Bronchial epithelial cell (primary cell): ENCODE results near the gene CNTNAP2. TPM values are rescaled to one million over a fixed set of nuclear protein-coding genes. Genes with fewer than 3 reads are reported as not detected.

Experiments
- DNase-seq: peaks from one replicate; pipeline ENCODE4 v3.0.0-alpha.2; 2010; ENCODE audit warnings: low read depth
- FAIRE-seq: peaks from 2 replicates; lab custom pipeline; 2011; peaks lifted over from hg19 to GRCh38; lab: Jason Lieb, UNC
- H3K27me3 ChIP-seq: 2 replicates; pipeline ENCODE4 v1.5.1; 2011; ENCODE audit warnings: low read length; ENCODE audit not compliant: control insufficient read depth, insufficient read depth
- H3K36me3 ChIP-seq: 2 replicates; pipeline ENCODE4 v1.5.1; 2011; ENCODE audit warnings: low read length; ENCODE audit not compliant: control insufficient read depth, insufficient read depth
- H3K4me3 ChIP-seq: 2 replicates; pipeline ENCODE4 v1.5.1; 2011; ENCODE audit warnings: mild to moderate bottlenecking, low read depth, low read length, control low read depth
- total RNA-seq: library from RNA; depleted of rRNA; stranded (reverse); fragments of >200 nt; gene quantifications from 2 replicates; pipeline ENCODE4 v1.2.1, GENCODE V29; 2014
- TF ChIP-seq, protein P1 (sequence below): IDR thresholded peaks from 2 replicates; pipeline ENCODE4 v1.5.1; 2011; ENCODE audit warnings: mild to moderate bottlenecking, moderate library complexity, low read length, control low read depth, inconsistent platforms; ENCODE audit not compliant: insufficient read depth, severe bottlenecking

The CNTNAP2 gene
- total RNA-seq, 1 donor from 2014 or later: 0.26 TPM

DNA sequence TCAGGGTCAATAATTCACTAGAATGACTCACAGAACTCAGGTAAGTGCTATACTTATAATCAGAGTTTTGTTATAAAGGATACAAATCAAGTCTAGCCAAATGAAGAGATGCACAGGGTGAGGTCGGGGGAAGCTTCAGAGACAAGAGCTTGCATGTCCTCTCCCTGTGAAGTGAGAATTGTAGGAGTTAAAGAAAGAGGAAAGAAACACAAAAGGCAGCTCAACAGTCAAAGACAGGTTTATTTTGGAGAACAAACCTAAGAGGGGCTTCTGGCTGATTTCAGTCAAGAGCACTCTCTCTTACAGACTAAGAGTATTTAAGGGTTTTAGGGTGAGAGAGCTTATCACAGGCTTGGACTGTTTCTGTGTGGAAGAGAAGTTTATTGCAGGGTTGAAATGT is 1873.5 kb downstream of the CNTNAP2 start:
- H3K36me3 ChIP-seq: no peaks in the 10 kb centered on the region
- FAIRE-seq (no peak), DNase-seq (no peak)
- H3K4me3 ChIP-seq: no peak overlapping the region
- TF ChIP-seq, protein P1, sequence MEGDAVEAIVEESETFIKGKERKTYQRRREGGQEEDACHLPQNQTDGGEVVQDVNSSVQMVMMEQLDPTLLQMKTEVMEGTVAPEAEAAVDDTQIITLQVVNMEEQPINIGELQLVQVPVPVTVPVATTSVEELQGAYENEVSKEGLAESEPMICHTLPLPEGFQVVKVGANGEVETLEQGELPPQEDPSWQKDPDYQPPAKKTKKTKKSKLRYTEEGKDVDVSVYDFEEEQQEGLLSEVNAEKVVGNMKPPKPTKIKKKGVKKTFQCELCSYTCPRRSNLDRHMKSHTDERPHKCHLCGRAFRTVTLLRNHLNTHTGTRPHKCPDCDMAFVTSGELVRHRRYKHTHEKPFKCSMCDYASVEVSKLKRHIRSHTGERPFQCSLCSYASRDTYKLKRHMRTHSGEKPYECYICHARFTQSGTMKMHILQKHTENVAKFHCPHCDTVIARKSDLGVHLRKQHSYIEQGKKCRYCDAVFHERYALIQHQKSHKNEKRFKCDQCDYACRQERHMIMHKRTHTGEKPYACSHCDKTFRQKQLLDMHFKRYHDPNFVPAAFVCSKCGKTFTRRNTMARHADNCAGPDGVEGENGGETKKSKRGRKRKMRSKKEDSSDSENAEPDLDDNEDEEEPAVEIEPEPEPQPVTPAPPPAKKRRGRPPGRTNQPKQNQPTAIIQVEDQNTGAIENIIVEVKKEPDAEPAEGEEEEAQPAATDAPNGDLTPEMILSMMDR: no peak
- H3K27me3 ChIP-seq: no peaks in the 10 kb centered on the region

DNA sequence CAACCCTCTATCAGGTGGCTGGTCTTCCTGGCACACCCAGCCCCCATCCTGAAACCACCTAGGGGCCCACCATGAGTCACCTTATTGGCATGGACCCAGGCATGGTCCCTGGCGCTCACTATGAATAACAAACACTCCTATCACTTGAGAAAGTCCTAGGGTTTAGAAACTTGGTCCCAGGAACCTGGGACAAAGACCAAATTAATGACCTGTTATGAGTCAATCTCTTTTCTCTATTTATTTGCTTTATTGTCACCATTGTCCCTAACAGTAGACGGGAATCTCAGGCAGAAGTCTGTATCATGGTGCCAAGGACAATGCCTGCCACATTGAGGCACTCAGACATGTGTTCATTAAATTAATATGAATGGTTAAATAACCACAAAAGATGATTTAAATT is 1874.3 kb downstream of the CNTNAP2 start:
- TF ChIP-seq, protein P1: no peak
- no peaks in the 10 kb centered on the region for H3K36me3 ChIP-seq
- no peak for FAIRE-seq
- H3K4me3 ChIP-seq: no peak overlapping the region
- DNase-seq: no peak
- H3K27me3 ChIP-seq: no peaks in the 10 kb centered on the region

DNA sequence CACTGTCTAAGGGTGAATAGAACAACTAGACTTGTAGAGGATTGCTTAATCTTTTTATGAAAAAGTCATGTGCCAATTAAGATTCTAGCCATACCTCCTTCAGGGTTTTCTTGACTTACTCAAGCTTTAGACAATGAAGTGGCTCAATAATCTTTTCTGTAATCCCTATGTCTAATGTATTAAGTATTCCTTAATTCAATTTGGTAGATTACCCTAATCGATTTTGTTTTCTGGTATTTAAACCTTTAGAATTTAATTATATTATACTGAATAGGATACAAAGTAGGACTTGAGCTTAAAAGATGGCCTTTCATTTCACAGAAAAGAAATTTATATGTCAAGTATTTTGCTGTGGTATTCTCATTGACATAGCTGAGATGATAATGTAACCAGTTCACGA is 1876.1 kb downstream of the CNTNAP2 start:
- Histone ChIP-seq H3K4me3 (no peak overlapping the region), H3K27me3 (no peaks in the 10 kb centered on the region), H3K36me3 (no peaks in the 10 kb centered on the region)
- FAIRE-seq (no peak), DNase-seq (no peak)
- TF ChIP-seq, protein P1: no peak

DNA sequence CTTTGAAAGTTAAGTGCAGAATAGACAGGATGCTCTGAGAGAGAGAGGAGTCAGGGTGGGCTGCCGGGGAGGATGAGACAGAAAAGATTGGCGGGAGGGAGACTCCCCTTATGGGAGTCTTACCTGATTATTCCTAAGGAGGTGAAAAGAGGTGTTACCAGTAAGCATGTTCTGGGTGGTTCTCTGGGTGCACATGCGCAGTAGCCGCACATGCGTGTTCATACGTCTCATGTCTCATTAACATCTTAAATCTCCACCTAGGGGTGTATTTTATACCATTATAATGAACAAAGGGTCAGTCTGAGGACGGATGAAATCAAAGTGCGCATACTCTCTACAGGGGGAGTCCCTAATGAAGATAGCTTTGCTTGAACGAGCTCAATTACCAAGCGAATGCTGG is 1881.0 kb downstream of the CNTNAP2 start:
- Histone ChIP-seq H3K36me3 (no peaks in the 10 kb centered on the region), H3K4me3 (no peak overlapping the region), H3K27me3 (no peaks in the 10 kb centered on the region)
- TF ChIP-seq, protein P1: no peak
- DNase-seq (no peak), FAIRE-seq (no peak)

DNA sequence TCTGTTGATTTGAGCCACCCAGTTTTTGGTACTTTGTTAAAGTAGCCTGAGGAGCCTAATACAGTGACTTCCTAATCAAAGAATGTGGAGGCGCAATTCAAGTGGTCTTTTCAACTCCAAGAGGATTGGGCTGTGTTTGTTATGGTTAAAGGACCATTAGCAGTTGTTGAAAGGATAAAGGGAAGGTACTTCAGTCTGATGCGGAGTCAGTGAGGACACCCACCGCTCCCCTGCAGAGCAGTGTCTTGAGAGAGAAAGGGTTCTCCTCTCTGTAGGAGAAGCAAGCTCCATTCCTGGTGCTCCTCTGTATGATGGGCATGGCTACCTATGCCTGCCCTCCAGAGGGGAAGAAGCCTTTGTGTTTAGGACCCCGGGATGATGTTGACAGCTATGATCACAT is 1883.4 kb downstream of the CNTNAP2 start:
- TF ChIP-seq, protein P1: no peak
- Histone ChIP-seq H3K4me3 (no peak overlapping the region), H3K36me3 (no peaks in the 10 kb centered on the region), H3K27me3 (no peaks in the 10 kb centered on the region)
- FAIRE-seq (no peak), DNase-seq (no peak)

DNA sequence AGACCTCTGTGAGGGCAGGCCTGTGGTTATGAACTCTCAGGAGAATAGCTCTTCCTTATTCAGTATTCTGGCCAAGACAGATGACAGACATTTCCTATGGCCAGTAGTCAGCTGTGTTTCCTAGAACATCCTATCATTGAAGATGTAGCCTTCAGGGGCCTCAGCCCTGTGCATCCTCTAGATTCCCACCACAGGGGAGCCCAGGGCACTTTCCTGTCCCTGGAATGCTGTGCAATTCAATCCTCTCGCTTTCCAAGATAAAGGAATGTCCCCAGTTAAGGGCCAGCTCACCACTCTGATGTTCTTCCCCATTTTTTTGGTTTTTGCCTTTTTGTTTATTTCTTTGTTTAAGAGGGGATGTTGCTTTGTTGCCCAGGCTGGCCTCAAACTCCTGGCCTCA is 1895.2 kb downstream of the CNTNAP2 start:
- Histone ChIP-seq H3K4me3 (no peak overlapping the region), H3K36me3 (no peaks in the 10 kb centered on the region), H3K27me3 (no peaks in the 10 kb centered on the region)
- no peak for FAIRE-seq
- TF ChIP-seq, protein P1: no peak
- no peak for DNase-seq
